GM19468 (cell line): ENCODE results near the gene LCN15.
"Not testable (repeated sequence)": the region's sequence is repeated elsewhere in the genome, so short reads cannot be mapped to it uniquely, and the experiment has no call there.

Experiments used
- ATAC-seq: cut with Tn5 transposase; IDR thresholded peaks from one replicate; pipeline ENCODE4 v1.9.1; 2021; ENCODE audit warnings: mild to moderate bottlenecking, moderate library complexity, moderate number of reproducible peaks; ENCODE audit not compliant: unreplicated experiment; ENCODE audit errors: extremely low read depth

Gene LCN15

DNA sequence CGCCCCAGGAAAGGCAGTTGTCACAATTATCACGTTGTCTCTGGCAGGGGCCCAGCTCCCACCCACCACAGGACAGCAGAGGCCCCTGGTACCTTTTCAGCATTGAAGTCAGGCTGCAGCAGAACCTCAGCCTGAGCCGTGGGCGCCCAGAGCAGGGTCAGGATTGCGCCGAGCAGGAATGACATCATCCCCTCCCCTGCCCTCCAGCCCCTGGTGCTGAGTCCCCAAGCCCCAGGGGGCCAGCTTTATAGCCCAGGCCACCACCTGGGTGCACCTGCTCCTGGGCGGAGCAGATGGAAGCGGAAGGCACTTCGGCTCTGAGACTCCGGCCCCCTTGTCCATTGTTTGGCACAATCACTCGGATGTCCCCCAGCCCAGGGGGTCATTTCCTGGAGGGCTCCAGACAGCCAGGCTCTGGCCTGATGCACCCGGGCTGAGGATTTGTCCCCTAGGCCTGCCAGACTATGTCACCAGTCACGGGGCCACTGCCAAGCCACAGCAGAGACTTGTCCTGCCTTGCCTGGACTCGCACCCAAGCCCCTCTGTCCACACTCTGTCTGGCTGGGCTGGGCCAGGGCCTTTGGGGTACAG, at the start of gene LCN15:
LCN15 (minus strand) TSS at position 218 of the 591 bp plus-strand sequence; CDS start at position 188, 30 bp downstream.
- no peak for ATAC-seq

GRCh38 chr9:136808806-136809158, 44.5 kb upstream of the LCN15 start:
- no peak for ATAC-seq

DNA sequence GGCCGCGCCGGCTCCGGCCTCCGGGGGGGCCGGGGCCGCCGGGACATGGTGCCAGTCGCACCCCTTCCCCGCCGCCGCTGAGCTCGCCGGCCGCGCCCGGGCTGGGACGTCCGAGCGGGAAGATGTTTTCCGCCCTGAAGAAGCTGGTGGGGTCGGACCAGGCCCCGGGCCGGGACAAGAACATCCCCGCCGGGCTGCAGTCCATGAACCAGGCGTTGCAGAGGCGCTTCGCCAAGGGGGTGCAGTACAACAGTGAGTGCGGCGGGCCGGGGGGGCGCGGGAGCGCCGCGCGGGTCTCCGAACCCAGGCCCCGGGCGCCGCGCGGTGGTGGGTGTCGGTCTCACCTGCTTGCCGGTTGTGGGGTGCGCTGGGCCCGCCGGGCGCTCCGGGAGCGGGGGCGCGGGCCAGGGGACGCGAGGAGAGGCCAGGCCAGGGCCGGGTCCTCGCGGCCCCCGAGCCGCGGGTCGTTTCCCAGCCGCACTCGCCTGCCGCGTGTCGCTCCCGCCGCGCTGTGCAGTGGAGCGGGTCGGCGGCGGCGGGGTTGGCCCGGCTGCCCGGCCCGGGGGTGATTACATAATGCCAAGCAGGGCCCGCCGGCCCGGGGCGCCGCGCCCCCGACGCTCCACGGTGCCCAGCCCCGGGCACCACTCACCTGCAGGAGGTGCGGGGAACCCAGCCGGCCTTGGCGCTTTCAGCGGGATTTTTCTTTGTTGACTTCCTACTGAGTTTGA, 43.9 kb upstream of the LCN15 start:
- ATAC-seq, result no peak

GRCh38 chr9:136807281-136808074, 43.2 kb upstream of the LCN15 start, which contains the start of gene RABL6:
Gene RABL6, plus strand, starts transcription at chr9:136807948. Its CDS starts 249 bp downstream, at chr9:136808197.
- ATAC-seq, result peak; percentile 41

GRCh38 chr9:136806631-136807201, 42.4 kb upstream of the LCN15 start:
- no peak for ATAC-seq

GRCh38 chr9:136806067-136806466, 41.7 kb upstream of the LCN15 start:
- no peak for ATAC-seq

DNA sequence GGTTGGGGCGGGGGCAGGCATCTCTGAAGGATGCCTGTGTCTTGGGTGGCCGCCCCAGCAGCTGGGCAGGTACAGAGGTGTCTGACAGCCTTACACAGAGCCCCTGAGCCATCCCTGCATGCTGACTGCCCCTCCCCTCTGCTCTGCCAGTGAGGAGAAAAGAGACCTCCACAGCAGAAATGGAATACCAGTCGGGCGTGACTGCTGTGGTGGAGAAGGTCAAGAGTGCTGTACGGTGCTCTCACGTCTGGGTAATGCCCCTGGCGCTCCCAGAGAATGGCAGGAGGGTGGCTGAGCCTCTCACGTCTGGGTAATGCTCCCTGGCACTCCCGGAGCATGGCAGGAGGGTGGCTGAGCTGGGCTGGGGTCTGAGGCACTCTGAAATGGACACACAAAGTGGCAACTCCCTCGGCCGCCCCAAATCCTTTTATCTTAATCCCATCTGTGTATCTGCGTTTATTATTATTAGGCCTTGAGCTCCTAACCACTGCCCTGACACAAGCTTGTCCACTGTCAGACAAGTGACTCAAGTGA, 41.0 kb upstream of the LCN15 start:
- no peak for ATAC-seq

DNA sequence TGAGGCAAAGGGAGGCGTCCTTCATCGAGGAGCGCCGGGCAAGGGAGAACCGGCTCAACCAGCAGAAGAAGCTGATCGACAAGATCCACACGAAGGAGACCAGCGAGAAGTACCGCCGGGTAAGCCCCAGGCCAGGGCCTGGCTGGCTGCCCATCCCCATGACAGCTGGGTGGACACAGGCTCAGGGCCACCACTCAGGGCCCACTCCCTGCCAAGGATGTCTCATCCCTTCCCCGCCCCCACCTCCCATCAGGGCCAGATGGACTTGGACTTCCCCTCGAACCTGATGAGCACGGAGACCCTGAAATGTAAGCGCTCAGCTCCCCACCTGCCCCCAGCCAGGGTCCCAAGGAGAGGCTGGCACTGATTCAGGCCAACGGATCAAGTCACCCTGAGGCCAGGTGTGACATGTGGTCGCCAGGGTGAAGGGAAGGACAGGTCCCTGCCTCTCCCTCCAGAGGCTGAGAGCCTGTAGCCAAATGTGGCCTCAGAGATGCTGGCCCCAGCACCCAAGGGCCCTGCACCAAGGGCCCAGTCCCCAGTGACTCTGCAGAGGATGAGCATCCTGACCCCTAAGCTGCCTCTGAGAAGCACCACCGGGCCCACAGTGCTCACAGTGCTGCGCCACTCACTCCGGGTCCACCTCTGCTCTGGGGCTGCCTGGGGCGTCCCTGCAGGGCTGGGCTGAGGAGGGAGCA, 40.3 kb upstream of the LCN15 start:
- ATAC-seq, result no peak

GRCh38 chr9:136803551-136804508, 39.5 kb upstream of the LCN15 start:
- ATAC-seq, result no peak

DNA sequence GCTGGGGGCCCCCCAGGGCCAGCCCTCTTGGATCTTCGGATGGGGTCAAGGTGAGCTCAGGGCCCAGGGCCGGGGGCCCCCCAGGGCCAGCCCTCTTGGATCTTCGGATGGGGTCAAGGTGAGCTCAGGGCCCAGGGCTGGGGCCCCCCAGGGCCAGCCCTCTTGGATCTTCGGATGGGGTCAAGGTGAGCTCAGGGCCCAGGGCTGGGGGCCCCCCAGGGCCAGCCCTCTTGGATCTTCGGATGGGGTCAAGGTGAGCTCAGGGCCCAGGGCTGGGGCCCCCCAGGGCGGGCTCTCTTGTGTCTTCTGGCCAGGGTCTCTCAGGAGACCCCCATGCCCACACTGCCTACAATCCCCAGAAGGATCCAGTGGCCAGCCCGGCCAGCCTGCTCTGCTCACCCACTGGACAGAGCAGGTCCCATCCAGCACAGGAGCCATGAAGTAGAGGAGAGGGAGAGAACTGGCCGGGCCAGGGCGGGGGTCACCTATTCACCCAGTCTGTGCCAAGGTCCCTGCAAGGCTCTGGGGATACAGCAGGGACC, 38.8 kb upstream of the LCN15 start:
- ATAC-seq, result not testable (repeated sequence)

GRCh38 chr9:136802321-136802720, 38.0 kb upstream of the LCN15 start:
- no peak for ATAC-seq

GRCh38 chr9:136799854-136800657, 35.7 kb upstream of the LCN15 start:
- ATAC-seq, result no peak

GRCh38 chr9:136799079-136799853, 34.9 kb upstream of the LCN15 start:
- no peak for ATAC-seq

GRCh38 chr9:136798708-136799078, 34.4 kb upstream of the LCN15 start:
- ATAC-seq, result no peak

DNA sequence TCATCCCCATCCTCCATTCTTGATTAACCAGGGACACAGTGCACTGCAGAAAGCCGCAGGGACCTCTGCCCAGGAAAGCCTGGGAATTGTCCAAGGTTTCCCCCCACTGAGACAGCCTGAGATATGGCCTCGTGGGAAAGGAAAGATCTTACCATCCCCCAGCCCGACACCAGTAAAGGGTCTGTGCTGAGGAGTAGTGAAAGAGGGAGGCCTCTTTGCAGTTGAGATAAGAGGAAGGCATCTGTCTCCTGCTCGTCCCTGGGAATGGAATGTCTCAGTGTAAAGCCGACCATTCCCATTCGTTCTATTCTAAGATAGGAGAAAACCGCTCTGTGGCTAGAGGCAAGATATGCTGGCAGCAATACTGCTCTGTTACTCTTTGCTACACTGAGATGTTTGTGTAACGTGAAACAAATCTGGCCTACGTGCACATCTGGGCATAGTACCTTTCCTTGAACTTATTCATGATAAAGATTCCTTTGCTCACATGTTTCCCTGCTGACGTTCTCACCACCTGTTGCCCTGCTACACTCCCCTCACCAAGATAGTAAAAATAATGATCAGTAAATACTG, 32.5 kb upstream of the LCN15 start:
- ATAC-seq, result not testable (repeated sequence)

GRCh38 chr9:136796238-136796774, 32.0 kb upstream of the LCN15 start, which contains the start of gene CCDC183:
Gene CCDC183, plus strand, starts transcription at chr9:136796338. Its CDS starts 60 bp downstream, at chr9:136796398.
- ATAC-seq, result no peak
